GM23248 (cell line): ENCODE results near the gene AMIGO1.

Source experiments
- EZH2 ChIP-seq: fragments of 200-600 bp; sonication (generic); IDR thresholded peaks from 2 replicates; pipeline ENCODE4 v1.6.1; 2018; ENCODE audit warnings: antibody characterized with exemption, mild to moderate bottlenecking; ENCODE audit not compliant: insufficient read depth, poor library complexity, severe bottlenecking
- EZH2phosphoT487 ChIP-seq: fragments of 200-600 bp; sonication (generic); IDR thresholded peaks from 2 replicates; pipeline ENCODE4 v1.6.1; 2018; ENCODE audit warnings: antibody characterized with exemption, moderate library complexity, mild to moderate bottlenecking, low read depth; ENCODE audit not compliant: insufficient read depth

GRCh38 chr1:109481646-109482045, 27.9 kb downstream of the AMIGO1 start:
- TF ChIP-seq EZH2, result no peak
- no peak for TF ChIP-seq EZH2phosphoT487
